Nucleus accumbens (tissue), 56 donors: ENCODE results near the gene HBS1L.

Source experiments
- DNase-seq, 56 donors: peaks; one replicate each; lab custom pipeline; 2025; lab: John Stamatoyannopoulos, UW

Gene HBS1L

DNA sequence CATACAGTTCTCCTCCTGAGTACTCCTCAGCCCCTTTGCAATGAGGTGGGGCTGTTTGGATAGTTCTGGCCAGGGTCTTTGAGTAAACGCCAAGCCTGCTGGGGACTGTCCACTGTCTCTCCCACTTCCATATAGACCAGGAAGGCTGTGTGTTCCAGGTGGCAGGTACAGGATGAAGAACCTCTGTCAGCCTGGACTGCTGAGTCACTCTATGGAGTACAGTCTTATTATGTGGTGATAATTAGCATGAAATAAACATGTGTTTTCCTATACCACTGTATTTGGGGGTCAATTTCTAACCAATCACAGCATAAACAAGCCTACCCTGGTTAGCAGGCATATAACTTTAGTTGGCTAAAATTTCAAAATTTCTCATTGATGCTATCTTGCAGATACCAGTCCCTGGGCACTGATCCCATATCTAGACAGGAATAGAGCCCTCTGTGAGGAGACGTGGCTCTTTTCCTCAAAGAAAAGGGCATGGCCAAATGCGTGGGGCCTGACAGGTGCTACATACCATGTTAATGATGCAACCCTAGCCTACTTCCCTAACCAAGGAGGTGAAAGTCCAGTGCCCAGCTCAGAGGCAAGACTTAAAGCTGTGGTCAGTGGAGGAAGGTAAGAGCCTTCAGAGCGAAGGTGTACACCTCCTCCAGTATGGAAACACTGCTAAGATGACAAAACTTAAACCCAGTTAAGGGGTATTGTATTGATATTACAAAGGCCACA is 100.2 kb downstream of the HBS1L start:
- no peak for DNase-seq

DNA sequence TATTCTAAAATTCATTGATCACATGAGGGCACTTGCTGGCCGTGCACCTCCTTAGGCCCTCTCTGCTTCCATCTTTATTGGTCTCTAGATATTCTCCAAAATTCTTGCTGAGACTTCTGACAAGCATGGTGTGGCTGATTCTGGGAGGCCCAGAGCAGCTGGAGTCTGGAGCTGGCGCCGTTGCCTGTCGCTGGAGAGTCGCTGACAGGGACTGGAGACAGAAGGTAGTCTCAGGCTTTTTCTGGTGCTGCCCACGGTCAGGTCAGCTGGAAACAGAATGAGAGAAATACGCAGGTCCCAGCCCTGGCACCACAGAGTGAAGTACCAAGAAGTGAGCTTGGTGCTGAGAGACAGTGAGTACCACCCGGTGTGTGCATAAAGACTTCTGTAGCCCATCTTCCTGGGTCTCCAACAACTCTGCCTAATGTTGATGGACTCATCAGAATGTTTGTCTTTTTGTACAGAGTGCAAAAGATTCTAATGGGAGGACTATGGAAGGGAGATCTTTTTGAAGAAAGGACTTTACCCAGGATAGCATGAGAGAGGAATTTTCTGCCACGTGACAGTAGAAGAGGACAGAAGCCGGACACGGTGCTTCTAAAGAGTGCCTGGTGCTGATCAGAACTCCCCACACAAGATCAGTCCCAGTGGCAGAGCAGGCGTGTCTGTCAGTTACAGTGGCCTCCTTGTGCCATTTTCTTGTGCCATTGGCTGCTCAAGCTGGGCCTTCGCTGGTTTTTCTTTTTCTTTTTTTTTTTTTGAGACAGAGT is 102.9 kb downstream of the HBS1L start:
- no peak for DNase-seq

DNA sequence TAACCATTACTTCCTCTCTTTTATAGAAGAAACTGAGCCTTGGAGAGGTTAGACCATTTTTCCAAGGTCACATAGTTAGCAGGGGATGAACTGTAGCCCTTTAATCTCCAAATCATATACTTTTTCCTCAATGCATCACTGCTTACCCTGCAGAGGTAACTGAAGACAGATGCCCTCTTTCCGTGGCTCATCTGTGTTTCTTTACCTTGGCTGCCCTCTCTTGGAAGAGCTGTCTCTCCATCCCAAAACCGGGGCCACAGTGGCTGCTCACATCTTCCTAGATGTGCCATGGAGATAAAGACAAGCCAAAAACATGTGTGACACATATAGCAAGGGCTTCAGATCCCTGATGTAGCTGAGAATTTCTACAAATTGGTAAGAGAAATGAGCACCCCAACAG is 104.1 kb downstream of the HBS1L start:
- DNase-seq = no peak

DNA sequence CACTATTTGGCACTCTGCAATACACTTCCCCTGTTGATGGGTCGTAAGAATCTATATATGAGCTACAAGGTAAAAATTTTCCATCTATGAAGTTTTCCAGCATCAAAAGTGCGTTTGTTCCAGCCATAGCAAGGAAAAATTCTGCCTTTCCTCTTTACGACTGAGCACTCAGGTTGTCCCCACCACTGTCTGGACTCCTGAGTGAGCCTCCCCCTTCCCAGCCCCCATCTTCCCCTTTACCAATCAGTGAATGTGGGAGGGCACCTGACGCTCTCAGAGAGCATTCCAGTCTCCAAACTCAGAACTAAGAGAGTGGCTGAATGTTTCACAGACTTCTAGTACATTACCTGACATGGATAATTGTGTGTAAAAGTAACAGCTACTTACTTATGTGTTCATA is 104.7 kb downstream of the HBS1L start, which contains the start of gene ALDH8A1:
TSS of gene ALDH8A1 (minus strand) at position 175 of the 400 bp plus-strand sequence. CDS start at position 127, 48 bp downstream.
- DNase-seq = no peak

DNA sequence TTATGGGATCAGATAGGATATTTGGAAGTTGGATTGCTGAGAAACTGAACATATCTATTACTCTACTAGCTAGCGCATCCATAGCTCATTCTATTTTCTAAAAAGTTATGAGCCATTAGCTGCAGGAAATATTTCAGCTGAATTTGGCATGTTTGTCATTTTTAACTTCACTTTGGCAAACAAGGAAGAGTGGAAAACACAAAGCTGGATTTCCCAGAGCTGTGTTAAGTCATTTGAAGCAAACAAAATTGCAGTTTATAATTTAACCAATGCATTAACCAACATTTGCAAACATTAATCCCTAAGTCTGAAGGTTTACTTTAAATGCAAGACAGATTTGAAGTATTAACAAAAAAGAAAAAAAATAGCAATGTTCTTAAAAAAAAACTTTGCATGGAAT is 105.9 kb downstream of the HBS1L start:
- DNase-seq = no peak

DNA sequence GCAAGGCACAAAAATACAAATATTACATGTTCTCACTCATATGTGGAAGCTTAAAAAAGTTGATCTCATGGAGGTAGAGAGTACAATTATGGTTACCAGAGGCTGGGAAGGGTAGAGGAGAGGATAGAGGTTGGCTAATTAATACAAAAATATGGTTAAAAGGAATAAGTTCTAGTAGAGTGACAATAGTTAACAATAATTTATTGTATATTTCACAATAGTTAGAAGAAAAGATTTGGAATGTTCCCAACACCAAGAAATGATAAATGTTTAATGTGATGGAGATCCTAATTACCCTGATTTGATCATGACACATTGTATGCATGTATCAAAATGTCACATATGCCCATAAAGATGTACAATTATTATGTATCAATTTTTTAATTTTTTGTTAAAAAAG is 106.5 kb downstream of the HBS1L start:
- DNase-seq = no peak

DNA sequence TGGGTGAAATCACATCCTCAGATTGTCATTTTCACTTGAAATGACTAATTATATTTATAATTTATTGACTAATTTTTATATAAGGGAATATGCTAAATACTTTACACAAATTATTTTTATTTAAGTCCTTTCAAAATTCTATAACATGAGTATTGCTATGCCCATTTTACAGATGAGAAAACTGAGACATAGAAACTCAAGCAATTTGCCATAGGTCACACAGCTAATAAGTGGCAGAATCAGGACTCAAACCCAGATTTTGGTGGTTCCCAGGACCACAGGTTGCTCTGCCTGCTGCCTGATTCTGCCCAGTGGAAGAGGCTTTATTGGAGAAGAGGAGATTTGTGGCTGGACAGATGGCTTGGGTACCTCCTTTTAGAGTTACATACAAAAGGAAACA is 109.6 kb downstream of the HBS1L start:
- no peak for DNase-seq

DNA sequence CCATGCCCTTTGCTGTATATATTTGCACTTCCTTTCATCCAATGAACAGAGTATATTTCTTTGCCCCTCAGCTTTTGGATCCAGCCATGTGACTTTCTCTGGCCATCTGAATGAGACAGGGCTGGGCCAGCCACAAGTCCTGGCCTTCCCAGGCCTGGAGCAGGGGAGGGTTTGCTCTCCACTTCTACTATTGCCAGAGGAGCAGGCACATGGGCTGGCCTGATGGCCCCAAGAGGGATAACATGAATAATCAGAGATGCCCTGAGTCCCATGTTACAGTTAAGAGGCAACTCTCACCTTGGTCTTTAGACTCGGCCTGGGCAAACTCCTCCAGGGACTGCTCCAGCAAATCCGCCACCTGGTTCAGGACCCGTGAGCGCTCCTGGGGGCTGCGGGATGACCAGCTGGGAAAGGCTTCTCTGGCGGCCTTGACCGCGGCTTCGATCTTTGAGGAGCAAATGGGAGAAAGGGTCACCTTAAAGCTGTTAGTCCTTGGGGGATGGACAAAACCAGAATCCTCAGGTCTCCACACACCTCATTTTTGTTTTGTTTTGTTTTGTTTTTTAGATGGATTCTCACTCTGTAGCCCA is 111.0 kb downstream of the HBS1L start:
- DNase-seq = no peak

DNA sequence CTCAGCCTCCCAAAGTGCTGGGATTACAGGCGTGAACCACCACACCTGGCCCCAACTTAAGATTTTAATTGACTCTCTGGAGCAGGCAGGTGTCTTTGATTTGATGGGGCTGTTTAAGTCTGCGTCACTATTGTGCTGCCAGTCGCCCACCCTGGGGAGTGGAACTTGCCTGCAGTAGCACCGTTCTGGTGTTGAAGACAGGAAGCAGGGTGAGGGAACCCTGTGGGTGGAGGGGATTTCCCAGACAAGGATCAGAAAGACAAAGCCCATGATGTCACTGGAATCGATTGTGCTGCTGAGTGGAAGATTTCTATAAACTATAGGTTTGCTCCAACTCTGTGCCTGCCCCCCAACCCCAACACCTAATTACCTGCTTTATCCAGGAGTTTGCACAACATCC is 115.7 kb downstream of the HBS1L start:
- DNase-seq = no peak

DNA sequence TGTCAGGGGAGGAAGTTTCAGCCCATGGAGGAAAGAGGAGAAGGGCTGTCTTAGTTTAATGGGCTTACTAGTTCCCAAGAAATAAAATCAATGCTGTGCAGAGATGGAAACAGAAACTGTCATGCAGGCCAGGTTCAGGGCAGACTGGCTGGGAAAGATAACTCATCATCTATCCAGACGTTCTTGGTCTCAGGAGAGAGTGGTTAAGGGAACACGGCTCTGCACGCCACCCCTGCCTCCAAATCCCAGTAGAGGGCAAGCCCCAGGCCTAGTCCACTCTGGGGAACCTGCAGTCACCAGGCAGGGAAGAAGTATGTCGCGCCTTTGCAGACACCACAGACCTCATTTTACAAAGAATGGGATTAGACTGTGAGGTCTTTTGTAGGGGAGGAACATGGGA is 117.2 kb downstream of the HBS1L start:
- DNase-seq = no peak

DNA sequence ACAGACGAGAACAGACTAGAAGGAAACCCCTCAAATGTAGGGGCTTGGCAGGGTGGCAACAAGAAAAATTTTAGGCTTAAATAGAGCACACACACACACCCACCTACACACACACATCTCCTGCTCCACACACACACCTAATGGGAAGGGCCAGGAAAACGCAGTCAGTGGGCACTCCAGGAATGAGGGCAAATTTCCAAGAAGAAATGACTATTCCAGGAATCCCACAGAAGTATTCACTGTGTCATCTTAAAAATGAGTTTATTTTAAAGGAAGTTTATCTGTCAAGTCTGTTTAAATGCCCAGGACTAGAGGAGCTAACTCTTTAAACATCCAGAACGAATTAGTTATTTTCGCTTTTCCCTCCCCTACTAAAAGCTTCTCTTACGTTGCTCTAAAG is 117.7 kb downstream of the HBS1L start:
- no peak for DNase-seq

DNA sequence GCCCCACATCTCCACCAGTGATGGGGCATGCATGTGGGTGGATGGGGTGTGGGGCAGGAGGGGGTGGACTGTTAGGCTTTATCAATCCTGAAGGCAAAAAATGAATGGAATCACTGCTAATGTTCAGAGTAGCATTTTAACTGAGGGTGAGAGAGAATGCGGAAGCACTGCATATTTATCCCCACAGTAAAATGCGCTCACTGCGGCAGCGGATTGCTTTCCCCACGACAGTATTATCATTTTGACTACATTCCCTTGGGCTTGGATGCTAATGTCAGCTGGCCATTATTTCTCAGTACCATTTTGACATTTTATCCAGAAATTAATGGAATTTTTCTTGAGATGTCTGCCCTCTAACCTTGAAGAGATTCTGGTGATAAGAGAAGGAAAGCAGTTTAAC is 118.1 kb downstream of the HBS1L start:
- no peak for DNase-seq

DNA sequence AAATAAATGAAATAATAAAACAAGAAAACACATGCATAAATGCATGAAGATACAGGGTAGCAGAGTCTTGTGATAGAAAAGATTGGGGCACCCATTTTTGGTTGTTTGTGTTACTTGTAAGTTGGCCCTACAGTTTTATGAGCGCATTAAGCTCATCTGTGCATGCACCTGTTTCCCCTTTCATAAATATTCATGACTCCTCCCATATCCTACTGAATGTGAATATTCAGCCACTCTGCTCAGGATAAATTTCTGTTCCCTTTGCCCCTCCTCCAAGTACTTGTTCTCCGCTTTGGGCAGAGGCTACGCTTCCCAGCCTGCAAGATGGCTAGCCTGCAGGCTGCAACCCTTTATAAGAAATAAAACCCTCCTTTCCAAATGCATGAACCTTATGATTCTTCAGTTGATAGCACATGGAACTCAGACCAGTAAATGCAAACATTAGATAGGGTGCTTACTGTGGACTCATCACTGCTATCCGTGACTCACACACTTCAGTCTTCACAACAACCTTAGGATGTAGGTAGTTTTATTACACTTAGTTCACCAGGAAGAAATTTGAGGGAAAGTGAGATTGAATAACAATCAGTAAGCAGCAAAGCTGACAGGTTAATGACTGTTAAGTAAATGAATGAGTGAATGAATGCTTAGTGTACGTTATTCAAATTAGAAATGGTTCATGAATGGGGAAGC is 119.7 kb downstream of the HBS1L start:
- no peak for DNase-seq

DNA sequence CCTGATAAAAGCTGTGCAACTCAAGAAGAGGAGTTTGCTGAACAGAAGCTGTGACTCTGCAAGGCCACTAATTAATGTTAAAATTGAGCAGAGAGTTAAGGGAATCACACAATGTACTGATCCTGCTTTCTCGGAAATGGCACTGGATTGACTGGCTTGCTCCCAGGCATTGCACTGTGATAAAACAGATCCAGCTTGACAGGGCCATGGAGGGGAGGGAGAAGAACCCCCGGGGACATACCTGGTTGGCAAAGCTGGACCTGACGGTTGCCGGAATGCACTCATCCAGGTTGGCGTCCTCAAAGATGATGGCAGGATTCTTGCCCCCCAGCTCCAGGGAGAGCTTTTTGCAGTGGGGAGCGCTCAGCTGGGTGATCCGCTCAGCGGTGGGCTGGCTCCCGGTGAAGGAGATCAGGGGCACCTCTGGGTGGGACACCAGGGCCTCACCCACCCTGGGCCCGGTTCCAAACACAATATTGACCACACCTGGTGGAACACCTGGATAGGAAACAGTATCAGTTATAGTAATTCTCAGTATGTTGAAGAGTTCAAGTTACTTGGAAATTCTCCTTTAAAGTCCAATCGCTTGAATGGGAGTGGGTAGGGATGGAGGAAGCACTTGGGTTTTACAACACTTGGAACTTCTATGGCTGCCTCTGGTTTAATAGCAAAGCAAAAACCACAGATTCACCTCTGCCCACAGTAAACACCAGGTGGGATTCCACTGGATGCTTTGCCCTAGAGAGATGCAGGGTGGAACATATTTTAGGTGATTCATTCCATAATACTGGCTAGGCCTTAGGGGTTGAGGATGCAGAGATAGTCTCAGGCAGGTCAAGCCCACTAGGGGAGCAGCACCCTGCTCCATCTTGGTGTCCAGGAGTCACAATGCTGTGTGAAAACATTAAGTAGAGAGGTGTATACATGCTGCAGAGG is 121.8 kb downstream of the HBS1L start:
- no peak for DNase-seq

DNA sequence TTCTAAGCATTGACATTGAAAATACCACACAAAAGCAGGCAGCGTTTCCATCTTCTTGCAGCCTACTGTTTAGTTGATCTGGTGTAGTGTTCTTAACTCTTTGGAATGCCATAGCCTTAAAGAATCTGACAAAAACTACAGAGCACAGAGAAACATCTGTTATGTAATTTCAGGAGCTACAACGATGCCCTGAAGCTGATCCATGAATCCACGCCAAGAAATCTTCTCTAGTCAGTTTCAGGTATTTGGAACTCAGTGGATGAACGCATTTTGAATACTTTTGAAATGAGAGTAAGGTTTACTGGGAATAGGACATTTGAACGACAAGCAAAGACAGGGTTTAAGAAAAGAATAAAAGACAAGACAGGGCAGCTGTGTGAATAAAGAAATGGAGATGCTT is 122.5 kb downstream of the HBS1L start:
- DNase-seq = no peak

DNA sequence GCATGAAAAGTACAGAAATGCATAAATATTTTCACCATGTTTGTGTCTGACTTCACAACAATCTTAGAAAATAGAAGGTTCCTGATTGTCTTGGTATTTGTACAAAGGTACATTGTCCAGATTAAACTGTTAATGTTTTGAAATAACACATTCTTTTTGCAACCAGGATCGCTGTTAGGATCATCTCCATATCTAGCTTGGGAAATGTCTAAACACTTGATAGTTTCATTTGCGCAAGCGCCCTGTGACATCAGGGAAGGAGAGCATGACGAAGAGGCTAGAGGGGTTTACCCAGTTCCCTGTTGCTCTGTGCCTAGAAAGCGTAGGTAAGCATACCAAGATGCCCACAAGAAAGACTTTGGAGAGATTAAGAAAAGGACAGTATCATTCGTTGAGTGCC is 124.2 kb downstream of the HBS1L start:
- DNase-seq = no peak

DNA sequence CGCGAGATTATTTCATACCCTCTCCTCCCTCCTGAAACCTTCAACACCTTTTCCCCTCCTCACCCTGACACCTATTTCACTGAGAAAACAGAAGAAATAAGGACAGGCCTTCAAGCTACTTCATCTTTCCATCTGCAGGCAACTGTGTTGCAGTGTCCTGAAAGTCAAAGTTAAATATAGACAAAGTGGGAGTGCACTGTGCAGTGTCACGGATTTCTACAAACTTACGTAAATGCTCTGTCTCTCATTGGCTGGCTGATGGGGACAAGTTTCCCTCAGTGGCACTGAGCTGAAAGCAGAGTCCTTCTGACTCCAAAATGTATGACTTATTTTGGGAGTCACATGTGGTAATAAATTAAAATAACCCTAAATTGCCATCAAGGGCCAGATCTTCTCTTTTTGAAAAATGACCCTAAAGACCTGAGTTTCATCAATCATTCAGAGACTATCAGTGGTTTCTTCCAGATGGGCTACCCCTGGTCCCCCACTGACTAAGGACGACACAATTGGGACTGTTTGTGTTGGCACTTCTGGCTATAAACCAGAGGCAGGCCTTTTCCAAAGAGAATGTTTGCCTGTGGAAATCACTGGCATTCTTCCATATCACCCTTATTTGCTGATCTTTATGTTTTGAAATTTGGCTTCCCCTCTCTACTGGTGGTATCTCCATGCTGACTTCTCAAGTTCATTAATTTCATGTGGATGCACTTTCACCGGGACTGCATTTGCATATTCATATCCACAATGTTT is 126.3 kb downstream of the HBS1L start:
- DNase-seq = no peak

DNA sequence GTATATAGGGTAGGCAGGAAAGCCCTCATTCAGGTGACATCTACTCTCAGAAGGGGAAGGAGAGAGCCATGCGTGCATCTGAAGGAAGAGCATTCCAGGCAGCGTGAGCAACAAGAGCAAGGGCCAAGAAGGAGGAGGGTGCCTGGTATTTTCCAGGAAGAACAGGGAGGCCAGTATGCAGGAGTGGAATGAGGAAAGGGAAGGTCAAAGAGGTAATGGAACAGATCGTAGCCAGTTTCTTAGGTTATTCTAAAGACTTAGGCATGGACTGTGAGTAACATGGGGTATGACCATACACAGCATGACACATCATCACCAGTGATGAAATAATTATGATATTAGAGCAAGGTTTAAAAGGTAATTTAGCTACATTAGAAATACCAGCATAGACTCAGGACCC is 128.8 kb downstream of the HBS1L start:
- DNase-seq = no peak

DNA sequence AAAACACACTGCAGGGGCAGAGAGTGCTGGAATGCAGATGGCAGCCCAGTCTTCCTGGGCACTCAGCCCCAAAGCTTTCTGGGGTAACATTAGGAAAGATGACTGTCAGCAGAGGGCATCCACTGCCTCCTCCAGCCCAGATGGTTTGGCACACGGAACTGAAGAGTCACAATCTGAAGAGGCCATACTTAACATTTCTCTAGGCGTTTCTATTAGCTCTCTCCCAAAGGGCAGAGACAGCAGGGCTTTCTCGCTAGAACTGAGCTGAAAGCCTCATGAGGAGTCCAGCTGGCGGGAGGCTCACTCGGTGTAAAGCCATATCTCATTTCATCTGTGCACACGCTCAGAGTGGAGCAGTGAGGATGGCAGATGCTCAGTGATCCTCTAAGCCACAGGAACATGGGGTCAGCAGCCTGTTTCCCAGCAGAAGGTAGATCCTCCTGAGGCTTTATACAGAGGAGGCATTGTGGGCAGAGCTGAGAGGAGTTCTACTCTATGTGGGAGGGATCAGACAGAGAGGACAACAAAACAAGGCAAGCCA is 132.8 kb downstream of the HBS1L start:
- no peak for DNase-seq
